ENCODE data around the gene IFI27. TPM values are rescaled to one million over a fixed set of nuclear protein-coding genes. Genes with fewer than 3 reads are reported as not detected.

IFI27 gene
- total RNA-seq, 1 experiment from 2014 or later, result 2.3 TPM

DNA sequence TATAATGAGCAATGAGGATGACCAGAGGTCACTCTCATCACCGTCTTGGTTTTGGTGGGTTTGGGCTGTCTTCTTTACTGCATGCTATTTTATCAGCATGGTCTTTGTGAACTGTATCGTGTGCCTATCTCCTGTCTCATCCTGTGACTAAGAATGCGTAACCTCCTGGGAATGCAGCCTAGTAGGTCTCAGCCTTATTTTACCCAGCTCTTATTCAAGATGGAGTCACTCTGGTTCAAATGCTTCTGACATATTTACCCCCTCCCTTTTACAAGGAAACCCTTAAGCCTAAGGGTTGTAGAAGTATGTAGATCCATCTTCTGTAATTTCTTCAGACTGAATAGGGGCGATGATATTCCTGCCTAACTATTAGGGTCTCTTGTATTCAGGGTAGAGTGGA is 21.1 kb upstream of the IFI27 start:
- H3K4me3 ChIP-seq (ENCODE audit: low read depth in 2 of 2, low read length in 2 of 2), result no peak overlapping the region
- POLR2A ChIA-PET, result no interaction called here
- H3K9me3 ChIP-seq (ENCODE audit: control insufficient read depth, insufficient read depth, low read depth, low read length), result no peaks in the 10 kb centered on the region
- CTCF ChIA-PET, result no interaction called here
- H3K36me3 ChIP-seq (ENCODE audit: control insufficient read depth, insufficient read depth, low read length), result no peaks in the 10 kb centered on the region
- H3K4me1 ChIP-seq (ENCODE audit: control insufficient read depth, insufficient read depth, low read length), result no peaks in the 10 kb centered on the region
- intact Hi-C loops (cut with micrococcal nuclease; ENCODE audit: unreplicated experiment), result no loop called here
- H3K27ac ChIP-seq (ENCODE audit: low read length), result no peak overlapping the region
- TF ChIP-seq TCF7L2 (IDR thresholded peaks at IDR 0.05; ENCODE audit: low read depth, low read length) (no peak), POLR2AphosphoS5 (IDR thresholded peaks at IDR 0.05; ENCODE audit: low read depth, low read length) (no peak), SIN3A (IDR thresholded peaks at IDR 0.05; ENCODE audit: borderline replicate concordance, insufficient read depth, low read depth, low read length) (no peak)
- TF ChIP-seq, protein P1, sequence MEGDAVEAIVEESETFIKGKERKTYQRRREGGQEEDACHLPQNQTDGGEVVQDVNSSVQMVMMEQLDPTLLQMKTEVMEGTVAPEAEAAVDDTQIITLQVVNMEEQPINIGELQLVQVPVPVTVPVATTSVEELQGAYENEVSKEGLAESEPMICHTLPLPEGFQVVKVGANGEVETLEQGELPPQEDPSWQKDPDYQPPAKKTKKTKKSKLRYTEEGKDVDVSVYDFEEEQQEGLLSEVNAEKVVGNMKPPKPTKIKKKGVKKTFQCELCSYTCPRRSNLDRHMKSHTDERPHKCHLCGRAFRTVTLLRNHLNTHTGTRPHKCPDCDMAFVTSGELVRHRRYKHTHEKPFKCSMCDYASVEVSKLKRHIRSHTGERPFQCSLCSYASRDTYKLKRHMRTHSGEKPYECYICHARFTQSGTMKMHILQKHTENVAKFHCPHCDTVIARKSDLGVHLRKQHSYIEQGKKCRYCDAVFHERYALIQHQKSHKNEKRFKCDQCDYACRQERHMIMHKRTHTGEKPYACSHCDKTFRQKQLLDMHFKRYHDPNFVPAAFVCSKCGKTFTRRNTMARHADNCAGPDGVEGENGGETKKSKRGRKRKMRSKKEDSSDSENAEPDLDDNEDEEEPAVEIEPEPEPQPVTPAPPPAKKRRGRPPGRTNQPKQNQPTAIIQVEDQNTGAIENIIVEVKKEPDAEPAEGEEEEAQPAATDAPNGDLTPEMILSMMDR (IDR thresholded peaks at IDR 0.05), result no peak
- TF ChIP-seq, protein P2, sequence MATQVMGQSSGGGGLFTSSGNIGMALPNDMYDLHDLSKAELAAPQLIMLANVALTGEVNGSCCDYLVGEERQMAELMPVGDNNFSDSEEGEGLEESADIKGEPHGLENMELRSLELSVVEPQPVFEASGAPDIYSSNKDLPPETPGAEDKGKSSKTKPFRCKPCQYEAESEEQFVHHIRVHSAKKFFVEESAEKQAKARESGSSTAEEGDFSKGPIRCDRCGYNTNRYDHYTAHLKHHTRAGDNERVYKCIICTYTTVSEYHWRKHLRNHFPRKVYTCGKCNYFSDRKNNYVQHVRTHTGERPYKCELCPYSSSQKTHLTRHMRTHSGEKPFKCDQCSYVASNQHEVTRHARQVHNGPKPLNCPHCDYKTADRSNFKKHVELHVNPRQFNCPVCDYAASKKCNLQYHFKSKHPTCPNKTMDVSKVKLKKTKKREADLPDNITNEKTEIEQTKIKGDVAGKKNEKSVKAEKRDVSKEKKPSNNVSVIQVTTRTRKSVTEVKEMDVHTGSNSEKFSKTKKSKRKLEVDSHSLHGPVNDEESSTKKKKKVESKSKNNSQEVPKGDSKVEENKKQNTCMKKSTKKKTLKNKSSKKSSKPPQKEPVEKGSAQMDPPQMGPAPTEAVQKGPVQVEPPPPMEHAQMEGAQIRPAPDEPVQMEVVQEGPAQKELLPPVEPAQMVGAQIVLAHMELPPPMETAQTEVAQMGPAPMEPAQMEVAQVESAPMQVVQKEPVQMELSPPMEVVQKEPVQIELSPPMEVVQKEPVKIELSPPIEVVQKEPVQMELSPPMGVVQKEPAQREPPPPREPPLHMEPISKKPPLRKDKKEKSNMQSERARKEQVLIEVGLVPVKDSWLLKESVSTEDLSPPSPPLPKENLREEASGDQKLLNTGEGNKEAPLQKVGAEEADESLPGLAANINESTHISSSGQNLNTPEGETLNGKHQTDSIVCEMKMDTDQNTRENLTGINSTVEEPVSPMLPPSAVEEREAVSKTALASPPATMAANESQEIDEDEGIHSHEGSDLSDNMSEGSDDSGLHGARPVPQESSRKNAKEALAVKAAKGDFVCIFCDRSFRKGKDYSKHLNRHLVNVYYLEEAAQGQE (IDR thresholded peaks at IDR 0.05; ENCODE audit: insufficient read depth in 1 of 2, low read depth in 2 of 2, low read length in 1 of 2), result no peak
- in situ Hi-C loops (cut with HindIII; ENCODE audit: low pct_unique_long_range_greater_than_20kb, low sequenced_read_pairs), result no loop called here
- BruUV-seq (replicated peaks), result no TSS peak
- H3K27me3 ChIP-seq (ENCODE audit: control insufficient read depth, insufficient read depth, low read length), result no peaks in the 10 kb centered on the region
- no peak for DNase-seq (ENCODE audit: low read depth, low spot score)
- no peak for ATAC-seq

DNA sequence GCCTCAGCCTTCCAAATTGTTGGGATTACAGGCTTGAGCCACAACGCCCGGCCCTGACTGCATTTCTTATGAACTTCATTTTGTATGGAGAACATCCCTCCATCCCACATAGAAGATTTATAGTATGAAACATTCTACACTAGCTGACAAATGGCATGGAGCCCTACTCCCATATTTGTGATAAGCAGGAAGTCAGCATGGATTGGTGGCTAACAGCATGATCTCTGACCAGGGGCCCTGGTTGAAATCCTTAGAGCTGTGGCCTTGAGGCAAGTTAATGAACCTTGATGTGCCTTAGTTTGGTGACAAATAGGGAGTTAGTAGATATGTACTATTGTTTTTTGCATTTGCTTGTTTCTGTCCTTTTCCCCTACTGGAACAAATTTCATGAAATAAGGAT is 17.1 kb upstream of the IFI27 start:
- DNase-seq (ENCODE audit: low read depth, low spot score), result no peak
- Histone ChIP-seq H3K27me3 (ENCODE audit: control insufficient read depth, insufficient read depth, low read length) (no peaks in the 10 kb centered on the region), H3K4me3 (ENCODE audit: low read depth in 2 of 2, low read length in 2 of 2) (no peak overlapping the region), H3K27ac (ENCODE audit: low read length) (no peak overlapping the region), H3K9me3 (ENCODE audit: control insufficient read depth, insufficient read depth, low read depth, low read length) (no peaks in the 10 kb centered on the region), H3K36me3 (ENCODE audit: control insufficient read depth, insufficient read depth, low read length) (no peaks in the 10 kb centered on the region), H3K4me1 (ENCODE audit: control insufficient read depth, insufficient read depth, low read length) (no peaks in the 10 kb centered on the region)
- in situ Hi-C loops (cut with HindIII; ENCODE audit: low pct_unique_long_range_greater_than_20kb, low sequenced_read_pairs) (no loop called here), intact Hi-C loops (cut with micrococcal nuclease; ENCODE audit: unreplicated experiment) (no loop called here)
- ChIA-PET CTCF (no interaction called here), POLR2A (interaction anchor here (0.7 kb wide), 1 partner anchor 1794 kb away, joined by 3 read pairs; no protein-coding TSS in a partner anchor)
- no peak for ATAC-seq
- BruUV-seq (replicated peaks), result no TSS peak
- TF ChIP-seq POLR2AphosphoS5 (IDR thresholded peaks at IDR 0.05; ENCODE audit: low read depth, low read length), result no peak
- TF ChIP-seq, protein P1 (IDR thresholded peaks at IDR 0.05), result no peak

Measured in Panc1 (cell line).